Measurements from ENCODE around the gene NDUFC2. TPM values are rescaled to one million over a fixed set of nuclear protein-coding genes. Genes with fewer than 3 reads are reported as not detected.

Gene NDUFC2
- total RNA-seq = 68.7 and 85.0 TPM in 2 replicates

DNA sequence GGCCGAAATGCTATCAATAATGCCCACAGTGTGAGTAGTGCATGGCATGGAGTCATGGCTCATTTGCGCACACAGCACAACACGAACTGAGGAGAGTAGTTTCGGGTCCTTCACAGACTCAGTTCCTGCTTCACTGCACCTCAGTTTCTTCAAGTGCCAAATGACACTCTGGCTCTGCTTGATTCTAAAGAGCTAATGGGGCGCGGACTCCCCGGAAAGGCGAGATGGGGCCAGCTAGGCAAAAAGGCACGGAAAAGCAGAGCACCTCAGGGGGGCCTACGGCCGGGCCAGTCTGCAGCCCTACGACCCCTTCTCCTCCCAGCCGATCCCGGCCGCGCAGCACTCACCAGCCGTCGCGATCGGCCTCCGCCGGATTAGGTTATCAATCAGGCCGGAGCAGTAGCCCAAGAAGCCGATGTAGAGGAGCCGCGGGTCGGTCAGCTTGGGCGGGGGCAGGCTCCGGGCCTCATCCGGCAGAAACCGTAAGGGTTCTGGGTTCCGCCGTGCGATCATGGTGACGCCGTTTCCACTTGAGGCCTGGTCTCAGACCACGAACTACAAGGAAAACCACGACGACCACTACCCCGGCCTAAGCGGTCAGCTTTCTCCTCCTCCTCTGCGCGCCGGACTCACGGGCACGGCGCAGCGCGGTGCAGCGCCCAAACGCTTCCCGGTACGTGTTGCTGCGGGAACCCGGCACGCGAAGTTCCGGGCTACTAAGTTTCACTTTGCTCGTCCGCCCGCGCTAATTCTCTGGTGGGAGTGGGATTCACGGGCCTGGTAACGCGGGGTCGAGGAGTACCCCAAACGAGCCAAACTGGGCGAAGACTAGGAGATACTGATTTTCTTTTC is at the start of gene NDUFC2:
Gene NDUFC2 (minus strand): TSS at position 631 of the 852 bp plus-strand sequence. CDS start 118 bp downstream, at position 513.

DNA sequence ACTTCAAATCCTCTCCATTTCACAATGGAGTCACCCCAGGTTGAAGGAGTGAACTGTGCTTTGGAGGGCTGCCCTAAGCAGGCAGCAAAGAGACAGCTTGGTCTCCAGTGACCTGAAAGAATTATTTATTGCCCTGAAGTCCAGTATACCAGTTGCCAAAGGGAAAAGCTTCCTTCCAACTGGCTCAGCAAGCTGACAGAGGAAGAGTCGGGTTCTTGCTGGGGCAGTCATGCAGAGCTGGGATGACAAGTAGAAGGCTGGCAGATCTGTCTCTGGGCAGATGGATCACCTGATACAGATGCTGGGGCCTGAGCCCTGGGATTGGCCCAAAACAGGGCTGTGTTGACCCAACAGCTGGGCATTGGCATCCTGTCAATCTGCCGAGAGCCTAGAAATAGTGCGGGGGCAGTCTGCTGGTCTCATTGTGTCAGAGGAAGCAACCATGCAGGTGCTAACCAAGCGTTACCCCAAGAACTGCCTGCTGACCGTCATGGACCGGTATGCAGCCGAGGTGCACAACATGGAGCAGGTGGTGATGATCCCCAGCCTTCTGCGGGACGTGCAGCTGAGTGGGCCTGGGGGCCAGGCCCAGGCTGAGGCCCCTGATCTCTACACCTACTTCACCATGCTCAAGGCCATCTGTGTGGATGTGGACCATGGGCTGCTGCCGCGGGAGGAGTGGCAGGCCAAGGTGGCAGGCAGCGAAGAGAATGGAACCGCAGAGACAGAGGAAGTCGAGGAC is 16.1 kb downstream of the NDUFC2 start, which contains the start of gene THRSP:
Gene THRSP (plus strand): TSS at position 422 of the 742 bp plus-strand sequence. CDS start 21 bp downstream, at position 443.

DNA sequence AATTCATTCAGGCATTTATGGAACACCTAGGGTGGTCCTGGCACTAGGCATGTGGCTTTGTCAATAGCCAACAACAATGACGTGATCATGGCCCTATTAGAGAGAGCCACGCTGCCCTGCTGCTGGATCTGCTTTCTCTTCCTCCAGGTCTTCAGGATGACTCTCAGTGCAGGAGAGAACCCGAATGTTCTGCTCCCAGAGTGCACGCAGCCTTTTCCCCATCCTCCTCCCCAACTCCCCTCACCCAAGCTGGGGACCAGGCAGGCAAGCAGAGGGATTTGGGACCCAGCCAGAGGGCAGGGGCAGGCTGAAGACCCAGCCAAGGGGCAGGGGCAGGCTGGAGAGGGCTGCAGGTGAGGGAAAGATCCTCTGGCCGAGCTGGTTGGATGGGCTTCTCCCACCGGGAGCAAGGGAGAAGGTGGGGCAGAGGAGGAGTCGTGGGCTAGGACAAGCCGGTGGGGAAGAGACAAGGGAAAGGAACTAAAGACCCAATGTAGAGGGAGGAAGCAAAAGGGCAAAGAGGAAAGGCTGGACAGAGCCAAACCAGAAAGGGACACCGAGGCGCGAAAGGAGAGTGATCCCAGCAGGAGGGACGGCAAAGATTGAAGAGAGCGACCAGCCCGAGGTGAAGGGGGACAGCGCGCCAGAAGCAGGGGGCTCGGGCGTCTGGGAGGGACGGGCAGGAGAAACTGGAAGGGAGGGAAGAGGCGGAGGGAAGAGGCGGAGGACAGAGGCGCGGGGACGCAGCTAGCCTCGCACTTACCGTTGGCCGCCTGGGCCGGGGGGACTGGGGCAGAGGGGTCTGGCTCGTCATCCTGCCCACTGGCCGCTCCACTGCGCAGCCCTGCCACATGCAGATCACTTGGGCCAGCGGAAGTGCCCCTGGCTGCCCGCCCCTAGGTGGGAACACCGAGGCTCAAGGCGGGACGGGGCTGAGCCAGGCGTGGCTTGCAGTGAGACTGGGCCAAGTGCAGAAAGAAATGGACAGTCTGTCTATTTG is 57.0 kb downstream of the NDUFC2 start, which contains the start of gene KCTD14:
Gene KCTD14 (minus strand): TSS at position 880 of the 1,000 bp plus-strand sequence. CDS start 27 bp downstream, at position 853.

Other genes starting within 250 kb of the NDUFC2 start
- gene INTS4, start 85.2 kb downstream of the NDUFC2 start, total RNA-seq = 27.7 and 38.4 TPM in 2 replicates
- 0.09 and 0.11 TPM in 2 replicates for gene KCTD14, start 56.6 kb downstream of the NDUFC2 start, total RNA-seq
- not detected in 2 replicates for gene THRSP, start 16.0 kb downstream of the NDUFC2 start, total RNA-seq
- 16.1 and 22.6 TPM in 2 replicates for gene ALG8, start 59.8 kb upstream of the NDUFC2 start, total RNA-seq
- 4.2 and 5.4 TPM in 2 replicates for gene KCTD21, start 108.8 kb upstream of the NDUFC2 start, total RNA-seq
- gene USP35, start 109.1 kb upstream of the NDUFC2 start, total RNA-seq = 5.3 and 7.0 TPM in 2 replicates